K562 (cell line): ENCODE measurements around the gene FGGY.
"Not testable (repeated sequence)": the region's sequence is repeated elsewhere in the genome, so short reads cannot be mapped to it uniquely, and the experiment has no call there.

Experiments
- BHLHE40 ChIP-seq: IDR thresholded peaks from 2 replicates; pipeline ENCODE4 v1.6.1; 2011; ENCODE audit warnings: low read length, improper control_type of control experiment
- HDAC3 ChIP-seq: fragments of 450-650 bp; IDR thresholded peaks from 2 replicates; pipeline ENCODE4 v1.6.1; 2018; ENCODE audit warnings: borderline replicate concordance, mild to moderate bottlenecking, moderate library complexity; ENCODE audit not compliant: partially characterized antibody
- HNRNPUL1 ChIP-seq: fragments of 200-400 bp; formaldehyde crosslinking; IDR thresholded peaks from 2 replicates; pipeline ENCODE4 v1.6.1; 2017; ENCODE audit warnings: low read length
- MEF2D ChIP-seq: conservative IDR thresholded peaks from 2 replicates; pipeline ENCODE4 v1.6.1; 2016; ENCODE audit warnings: low read depth, missing genetic modification characterization, missing compliant biosample characterization
- NCOA2 ChIP-seq, 2 experiments: fragments of 450-650 bp; IDR thresholded peaks; 2 replicates each; pipeline ENCODE4 v1.6.1; 2018; ENCODE audit warnings: mild to moderate bottlenecking in 2 of 2, moderate library complexity in 1 of 2; ENCODE audit not compliant: partially characterized antibody in 2 of 2
- NRF1 ChIP-seq, 2 experiments: fragments of 450-650 bp; IDR thresholded peaks in 1 of 2; conservative IDR thresholded peaks in 1 of 2; 2 replicates each; pipeline ENCODE4 v1.6.1; 2014; ENCODE audit warnings: mild to moderate bottlenecking in 2 of 2
- PTBP1 ChIP-seq: fragments of 200-400 bp; formaldehyde crosslinking; IDR thresholded peaks from 2 replicates; pipeline ENCODE4 v1.6.1; 2017; ENCODE audit warnings: low read depth, low read length
- RCOR1 ChIP-seq, 2 experiments: IDR thresholded peaks; 2 replicates each; pipeline ENCODE4 v1.6.1; 2012; ENCODE audit warnings: low read depth in 2 of 2, low read length in 2 of 2, borderline replicate concordance in 1 of 2, improper control_type of control experiment in 1 of 2
- SETDB1 ChIP-seq: IDR thresholded peaks from one replicate; pipeline ENCODE4 v1.6.1; 2012; ENCODE audit warnings: low read length, control low read depth, inconsistent platforms
- SMAD3 ChIP-seq: fragments of 450-650 bp; formaldehyde crosslinking; conservative IDR thresholded peaks from 2 replicates; pipeline ENCODE4 v1.4.0; 2020; ENCODE audit warnings: mild to moderate bottlenecking
- TF ChIP-seq, protein P1 (sequence below): sonication (generic); formaldehyde crosslinking; IDR thresholded peaks from 2 replicates; pipeline ENCODE4 v1.8.1; 2022; ENCODE audit warnings: missing genetic modification reagents

DNA sequence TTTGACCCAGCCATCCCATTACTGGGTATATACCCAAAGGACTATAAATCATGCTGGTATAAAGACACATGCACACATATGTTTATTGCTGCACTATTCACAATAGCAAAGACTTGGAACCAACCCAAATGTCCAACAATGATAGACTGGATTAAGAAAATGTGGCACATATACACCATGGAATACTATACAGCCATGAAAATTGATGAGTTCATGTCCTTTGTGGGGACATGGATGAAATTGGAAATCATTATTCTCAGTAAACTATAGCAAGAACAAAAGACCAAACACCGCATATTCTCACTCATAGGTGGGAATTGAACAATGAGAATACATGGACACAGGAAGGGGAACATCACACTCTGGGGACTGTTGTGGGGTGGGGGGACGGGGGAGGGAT lies 295.5 kb downstream of the FGGY start:
- not testable (repeated sequence) for TF ChIP-seq MEF2D (tag); SETDB1; HDAC3; BHLHE40; NCOA2 (IDR thresholded peaks at IDR 0.05; ENCODE audit: partially characterized antibody in 2 of 2); PTBP1; HNRNPUL1; RCOR1 (IDR thresholded peaks at IDR 0.05; ENCODE audit: borderline replicate concordance in 1 of 2, low read depth in 2 of 2, low read length in 2 of 2); NRF1 (conservative IDR thresholded peaks at IDR 0.05 in 1 of 2, IDR thresholded peaks at IDR 0.05 in 1 of 2); SMAD3 (CRISPR knock-in tag)
- TF ChIP-seq, protein P1, sequence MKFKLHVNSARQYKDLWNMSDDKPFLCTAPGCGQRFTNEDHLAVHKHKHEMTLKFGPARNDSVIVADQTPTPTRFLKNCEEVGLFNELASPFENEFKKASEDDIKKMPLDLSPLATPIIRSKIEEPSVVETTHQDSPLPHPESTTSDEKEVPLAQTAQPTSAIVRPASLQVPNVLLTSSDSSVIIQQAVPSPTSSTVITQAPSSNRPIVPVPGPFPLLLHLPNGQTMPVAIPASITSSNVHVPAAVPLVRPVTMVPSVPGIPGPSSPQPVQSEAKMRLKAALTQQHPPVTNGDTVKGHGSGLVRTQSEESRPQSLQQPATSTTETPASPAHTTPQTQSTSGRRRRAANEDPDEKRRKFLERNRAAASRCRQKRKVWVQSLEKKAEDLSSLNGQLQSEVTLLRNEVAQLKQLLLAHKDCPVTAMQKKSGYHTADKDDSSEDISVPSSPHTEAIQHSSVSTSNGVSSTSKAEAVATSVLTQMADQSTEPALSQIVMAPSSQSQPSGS: not testable (repeated sequence)
